Mucosa of gallbladder (tissue), 1 donor: ENCODE data around the gene SUMF1. TPM values are rescaled to one million over a fixed set of nuclear protein-coding genes. Genes with fewer than 3 reads are reported as not detected.
A peak's percentile ranks its signal among the peaks of the same experiment; 100 is the strongest.

Experiments
- DNase-seq: peaks from one replicate; pipeline ENCODE4 v3.0.0-alpha.2; 2020; ENCODE audit warnings: low spot score
- total RNA-seq: library from RNA; stranded (reverse); gene quantifications from one replicate; pipeline ENCODE4 v1.2.1, GENCODE V29; 2021
- donor health status: DM: no; HTN: no; CAD: no.

SUMF1 gene
- total RNA-seq, 1 donor from 2014 or later: 38.7 TPM

DNA sequence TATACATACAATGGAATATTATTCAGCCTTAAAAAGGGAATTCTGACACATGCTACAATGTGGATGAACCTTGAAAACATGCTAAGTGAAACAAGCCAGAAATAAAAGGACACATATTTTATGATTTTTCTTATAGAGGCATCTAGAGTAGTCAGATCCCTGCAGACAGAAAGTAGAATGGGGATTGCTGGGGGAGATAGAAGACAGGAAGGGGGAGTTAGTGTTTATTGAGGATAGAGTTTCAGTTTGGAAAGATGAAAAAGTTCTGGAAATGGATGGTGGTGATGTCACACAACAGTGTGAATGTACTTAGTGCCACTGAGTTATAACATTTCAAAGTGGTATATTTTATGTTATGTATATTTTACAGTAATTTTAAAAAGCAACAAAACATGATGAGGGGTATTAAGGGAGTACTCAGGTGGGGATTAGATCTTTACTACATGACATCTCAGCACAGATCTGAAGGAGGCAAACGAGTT lies 30.8 kb upstream of the SUMF1 start:
- no peak for DNase-seq

DNA sequence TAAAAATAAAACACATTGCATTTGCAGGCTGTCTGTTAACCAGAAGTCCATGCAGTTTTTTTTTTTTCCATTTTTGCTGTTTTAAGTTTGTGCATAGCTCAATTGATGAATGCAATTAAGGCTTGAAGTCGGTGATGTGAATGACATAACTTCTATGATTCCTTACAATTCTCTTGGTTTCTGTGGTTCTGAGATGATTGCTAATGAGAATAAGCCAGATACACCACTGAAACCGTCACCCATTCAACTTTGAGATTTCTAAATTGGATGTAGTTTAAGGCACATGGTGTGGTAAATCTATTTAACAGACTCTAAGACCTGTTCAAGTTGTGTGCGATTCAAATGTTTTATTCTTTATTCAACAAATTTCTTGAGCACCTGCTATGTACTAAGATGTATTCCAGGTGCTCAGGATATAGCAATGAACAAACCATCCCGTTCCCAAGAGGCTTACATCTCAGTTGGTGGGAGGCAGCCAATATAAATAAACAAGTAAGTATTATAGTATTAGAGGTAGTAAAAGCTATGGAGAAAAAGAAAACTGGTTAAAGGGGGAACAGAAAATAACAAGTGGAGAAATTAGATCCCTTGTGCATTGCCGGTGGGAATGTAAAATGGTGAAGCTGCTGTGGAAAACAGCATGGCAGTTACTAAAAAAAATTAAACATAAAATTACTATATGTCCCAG lies 30.1 kb upstream of the SUMF1 start:
- DNase-seq: no peak

DNA sequence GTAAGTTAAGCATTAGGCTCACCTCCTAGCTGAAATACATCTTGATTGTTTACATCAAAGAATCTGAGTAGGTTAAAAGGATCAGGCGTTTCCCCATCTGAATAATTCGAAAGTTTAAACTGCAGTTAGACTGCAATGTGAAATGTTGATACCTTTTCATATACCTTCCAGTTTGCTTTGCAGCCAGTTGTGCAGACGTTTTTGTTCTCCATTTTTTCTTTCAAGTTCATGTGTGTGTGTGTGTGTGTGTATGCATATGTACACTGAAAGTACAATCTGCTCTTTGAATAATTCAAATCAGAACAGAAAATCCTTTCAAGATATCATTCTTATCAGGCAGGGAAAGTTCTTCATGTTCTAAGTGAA lies 29.0 kb upstream of the SUMF1 start:
- DNase-seq: no peak

DNA sequence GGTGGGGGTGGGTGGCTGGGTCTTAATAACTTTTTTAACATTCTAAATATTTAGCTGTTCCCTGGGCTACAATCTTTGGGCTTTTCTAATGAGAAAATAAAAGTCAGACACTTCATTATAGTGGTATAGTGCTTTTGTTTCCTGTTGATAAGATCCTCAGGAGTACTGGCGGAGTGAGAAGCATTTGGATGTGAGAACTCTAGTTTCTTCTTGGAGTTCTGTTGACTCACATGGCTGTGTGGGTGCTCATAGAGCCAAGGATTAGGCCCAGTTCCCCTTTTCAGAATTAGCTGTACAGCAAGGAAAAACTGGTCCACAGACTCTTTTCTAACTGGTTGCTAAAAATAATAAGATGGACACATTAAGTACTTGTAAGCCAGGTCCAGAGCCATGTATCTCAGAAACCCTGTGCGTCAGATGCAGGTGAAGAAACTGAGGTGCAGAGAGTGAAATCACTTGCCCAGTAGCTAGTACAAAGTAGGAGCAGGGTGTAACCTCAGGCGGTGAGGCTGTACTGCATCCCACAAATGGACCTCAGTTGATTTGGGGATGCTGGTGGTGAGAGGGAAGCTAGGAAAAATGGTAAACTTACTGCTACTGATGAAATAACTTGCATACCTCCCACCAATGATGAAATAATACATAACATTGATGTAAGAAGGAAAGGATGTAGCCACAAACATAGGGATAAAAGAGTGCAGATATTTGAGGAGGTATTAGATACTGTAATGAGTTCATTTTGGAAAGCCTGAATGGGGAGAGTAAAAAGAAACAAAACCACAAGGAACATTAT lies 28.4 kb upstream of the SUMF1 start:
- DNase-seq: no peak

DNA sequence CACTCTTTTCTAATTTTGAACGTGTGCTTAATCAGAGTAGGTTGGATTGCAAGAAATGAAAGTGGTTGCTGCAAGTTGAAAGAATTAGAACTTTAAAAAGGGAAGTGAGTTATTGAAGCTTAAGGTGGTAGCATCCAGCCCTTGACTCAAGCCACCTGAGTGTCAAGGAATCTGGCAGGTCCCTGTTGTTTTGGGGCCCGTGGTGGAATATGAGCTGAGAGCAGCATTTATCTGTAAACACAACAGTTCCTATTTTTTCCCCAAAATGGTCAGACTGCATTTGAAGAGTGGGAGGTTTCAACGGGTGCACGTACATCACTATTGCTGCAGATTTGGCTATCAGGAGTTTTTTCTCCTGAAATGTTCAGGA lies 27.8 kb upstream of the SUMF1 start:
- no peak for DNase-seq

DNA sequence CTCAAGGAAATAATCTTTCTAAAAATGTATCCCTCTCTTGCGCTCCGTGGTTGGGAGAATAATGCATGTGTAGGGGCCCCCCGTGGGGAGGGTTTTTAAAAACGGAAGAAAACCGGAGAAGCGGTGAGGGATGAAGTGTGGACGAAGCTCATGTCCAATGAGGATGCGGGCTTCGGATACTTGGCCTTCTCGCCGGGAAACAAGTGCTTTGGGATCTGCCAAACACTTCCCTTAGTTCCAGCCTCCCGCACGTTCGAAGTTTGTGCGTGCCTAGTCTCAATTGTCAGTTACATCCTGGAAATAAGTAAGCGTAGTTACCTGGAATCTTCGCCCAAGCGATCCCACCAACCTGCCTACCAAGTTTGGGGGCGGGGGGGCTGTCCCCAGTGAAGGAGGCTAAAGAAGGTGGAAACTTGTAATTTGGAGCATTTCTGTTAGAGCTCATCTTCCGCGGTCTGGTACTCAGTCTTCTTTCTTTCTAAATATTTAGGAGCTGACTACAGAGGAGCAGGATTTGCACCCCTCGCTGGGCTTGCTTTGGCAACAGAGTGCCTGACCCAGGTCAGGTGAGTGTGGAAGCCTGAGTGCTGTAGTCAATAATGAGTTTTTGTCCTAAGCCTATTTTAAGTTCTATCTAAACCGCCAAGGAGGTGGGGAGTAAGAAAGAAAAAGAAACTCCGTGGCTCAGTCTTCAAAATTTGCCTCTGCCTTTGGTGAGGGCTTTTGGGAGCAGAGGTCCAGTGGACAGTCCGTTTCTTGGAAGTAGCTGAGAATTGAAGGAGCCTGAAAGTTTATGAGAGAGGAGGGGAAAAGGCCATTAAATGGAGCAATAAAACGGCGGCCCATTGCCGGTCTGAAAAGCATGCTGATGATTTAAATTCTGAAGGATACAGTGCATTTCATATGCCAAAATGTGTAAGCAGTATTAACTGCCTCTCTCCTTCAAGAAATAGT lies 27.1 kb upstream of the SUMF1 start:
- DNase-seq: no peak

DNA sequence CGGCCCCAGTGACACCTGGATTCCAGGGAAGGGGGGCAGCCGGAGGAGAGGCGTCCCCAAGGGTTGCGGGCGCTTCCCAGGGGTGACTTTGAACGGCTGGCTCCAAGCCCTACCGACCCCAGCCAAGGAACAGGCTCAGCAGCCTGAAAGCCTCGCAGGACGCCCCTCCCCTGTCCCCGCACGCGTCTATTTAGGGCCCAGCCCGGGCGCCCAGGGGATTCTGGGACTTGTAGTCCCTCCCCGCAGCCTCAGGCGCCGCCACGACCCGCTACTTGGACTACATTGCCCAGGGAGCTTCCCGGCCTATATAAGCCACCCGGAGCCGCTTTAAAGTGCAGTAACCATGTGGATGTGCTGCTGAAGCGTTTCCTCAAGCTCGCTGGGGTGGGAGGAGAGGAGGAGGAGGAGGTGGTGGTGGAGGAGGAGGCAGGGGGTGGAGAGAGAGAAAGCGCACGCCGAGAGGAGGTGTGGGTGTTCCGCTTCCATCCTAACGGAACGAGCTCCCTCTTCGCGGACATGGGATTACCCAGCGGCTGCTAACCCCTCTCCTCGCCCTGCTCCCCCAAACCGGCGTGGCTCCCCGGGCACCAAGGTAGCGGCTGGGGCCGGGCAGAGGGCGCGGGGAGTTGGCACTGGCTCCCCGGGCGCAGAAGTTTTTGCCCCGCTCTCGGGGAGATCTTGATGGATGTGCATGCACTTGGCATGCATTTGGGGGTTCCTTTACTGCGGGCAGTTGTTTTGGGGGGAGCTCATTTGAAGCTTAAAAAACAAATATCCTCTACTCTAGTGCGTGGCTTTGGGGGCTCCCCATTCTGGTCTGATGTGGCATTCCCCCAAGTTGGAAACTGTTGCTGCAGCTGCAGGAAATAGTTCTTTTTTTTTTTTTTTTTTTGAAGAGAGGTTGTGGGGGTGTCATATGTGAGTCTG lies 26.2 kb upstream of the SUMF1 start, which contains the start of gene ITPR1:
Gene ITPR1, plus strand, starts transcription at position 335 of the 927 bp plus-strand sequence. CDS start 23,144 bp downstream, outside the sequence.
- DNase-seq: peak; percentile 99

DNA sequence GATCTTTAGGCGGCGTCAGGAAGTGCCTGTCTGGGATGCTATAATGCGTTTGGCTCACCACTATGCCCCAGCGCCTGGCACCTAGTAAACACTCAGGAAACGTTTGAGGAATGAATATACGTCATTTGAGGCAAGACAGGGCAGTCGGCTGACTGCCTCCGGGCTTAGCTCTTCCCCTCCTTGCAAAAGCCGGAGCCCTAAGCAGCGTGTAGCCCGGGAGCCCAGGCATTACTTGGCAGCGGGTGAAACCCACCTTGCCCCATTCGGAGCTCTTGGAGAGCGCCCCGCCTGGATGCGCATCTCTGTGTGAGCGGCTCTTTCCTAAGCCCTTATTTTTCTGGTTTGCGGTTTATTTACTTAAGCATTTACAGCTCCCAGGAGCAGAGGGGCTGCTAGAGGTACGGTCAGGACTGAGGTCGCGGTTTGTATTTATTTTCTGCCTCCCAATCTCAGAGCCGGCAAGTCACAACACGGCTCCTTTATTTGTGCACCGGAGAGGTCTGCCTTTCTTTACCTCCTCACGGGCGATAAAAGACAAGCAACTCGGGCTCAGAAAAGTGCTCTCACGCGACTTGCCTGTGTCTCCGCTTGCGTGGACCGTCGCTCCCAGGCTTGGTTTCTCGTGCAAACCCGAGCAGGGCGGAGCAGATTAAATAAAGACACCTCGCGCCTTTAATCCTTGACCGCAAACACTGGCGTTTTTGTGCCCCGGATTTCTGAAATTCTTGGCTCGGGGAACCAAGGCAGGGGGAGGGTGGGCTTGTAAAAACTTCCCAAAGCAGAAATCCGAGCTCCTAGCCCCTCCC lies 25.3 kb upstream of the SUMF1 start:
- peak; percentile 61 for DNase-seq

DNA sequence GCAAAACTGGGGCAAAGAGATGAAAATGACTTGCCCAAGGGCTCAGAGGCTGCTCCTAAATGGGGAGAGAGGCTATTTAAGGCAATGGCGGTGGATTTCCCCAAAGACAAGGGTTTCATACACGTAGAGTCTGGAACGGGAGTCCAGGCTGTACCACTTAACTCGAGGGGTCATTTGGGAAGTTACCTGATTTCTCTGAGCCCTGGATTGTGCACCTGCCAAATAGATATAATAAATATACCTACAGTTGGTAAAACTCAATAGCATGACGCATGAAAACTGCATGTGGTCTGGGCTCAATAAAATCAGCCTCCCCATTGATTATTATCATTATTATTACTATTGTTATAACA lies 24.8 kb upstream of the SUMF1 start:
- no peak for DNase-seq

DNA sequence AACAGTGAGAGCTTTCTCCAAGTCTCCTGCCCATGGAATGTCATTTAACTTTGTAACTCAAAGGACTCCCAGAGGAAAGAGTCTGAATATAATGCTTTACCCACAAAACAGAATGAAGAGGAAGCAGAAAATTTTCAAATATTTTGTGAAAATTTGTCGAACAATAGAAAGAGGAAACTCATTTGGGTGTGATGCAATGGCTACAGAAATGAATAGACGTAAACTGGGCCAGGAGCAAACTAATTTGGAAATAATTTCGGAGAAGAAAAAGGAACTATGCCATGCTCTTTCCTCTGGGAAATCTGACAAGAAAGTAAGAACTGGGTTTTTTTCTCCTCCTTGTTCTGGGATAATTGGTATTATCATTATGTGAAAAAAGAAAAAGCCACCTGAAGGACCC lies 11.2 kb upstream of the SUMF1 start:
- DNase-seq: no peak

DNA sequence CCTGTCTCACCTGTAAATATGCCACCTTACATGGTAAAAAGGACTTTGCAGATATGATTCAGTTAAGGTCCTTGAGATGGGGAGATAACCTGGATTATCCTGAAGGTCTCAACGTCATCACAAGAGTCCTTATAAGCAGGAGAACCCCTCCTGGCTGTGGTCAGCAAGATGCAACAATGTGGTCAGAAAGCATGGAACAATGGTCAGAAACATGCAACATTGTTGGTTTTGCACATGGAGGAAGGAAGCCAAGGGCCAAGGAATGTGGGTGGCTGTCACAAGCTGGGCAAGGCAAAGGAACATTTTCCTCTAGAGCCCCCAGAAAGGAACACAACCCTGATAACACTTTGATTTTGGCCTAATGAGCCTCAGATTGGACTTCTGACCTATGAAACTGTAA lies 9.4 kb upstream of the SUMF1 start:
- DNase-seq: no peak

DNA sequence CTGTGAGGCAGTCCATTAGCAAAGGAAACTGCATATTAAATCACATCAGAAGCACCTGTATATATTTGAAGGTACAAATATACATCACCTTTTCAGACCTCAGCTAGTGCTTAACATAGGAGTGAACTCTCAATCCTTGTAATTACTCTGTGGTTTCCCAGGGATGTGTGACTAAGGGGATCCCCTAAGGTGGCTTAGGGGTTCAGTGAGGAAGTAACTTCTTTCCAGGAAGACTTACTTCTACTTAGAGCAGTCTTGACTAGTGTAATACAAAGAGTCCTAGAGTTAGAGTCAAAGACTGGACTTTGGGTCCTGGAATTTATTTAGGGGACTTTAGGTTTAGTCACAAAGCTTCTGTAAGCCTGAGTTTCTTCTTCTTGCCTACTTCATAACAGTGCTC lies 8.7 kb upstream of the SUMF1 start:
- no peak for DNase-seq

DNA sequence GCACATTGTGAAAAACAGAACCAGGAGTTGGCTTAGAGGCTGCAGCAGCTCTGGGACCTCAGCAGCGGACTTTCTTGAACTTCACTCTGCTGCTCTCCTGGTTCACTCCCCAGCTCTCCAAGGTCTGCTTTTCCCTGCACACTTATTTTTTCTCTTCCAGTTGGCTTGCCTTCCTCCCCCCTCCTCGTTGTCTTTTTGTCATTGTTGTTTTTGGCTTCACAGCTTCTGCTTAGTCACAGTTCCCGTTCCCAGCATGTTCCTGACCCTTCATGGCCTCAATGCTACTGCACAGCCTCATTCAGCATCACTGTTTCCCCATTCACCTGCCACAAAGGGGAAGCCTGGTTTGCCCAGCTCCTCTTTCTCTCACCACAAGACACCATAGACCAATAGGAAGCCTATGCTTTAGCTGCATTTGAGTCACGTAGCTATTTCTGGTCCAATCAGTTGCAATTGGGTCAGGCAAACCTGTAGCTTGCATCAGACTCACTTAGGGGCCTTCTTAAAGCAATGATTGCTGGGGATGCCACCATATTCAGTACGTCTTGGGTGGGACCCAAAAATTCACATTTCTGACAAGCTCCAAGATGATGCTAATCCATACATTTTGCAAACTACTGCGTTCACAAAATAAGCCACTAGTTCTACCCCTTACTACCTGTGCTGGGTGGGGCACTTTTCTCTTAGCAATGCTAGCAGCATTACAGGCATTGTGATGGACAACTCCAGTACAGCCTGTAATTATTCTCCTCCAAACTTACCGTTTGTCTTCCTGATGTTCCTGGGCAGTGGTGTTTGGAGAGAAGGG lies 7.8 kb upstream of the SUMF1 start:
- DNase-seq: peak; percentile 33

DNA sequence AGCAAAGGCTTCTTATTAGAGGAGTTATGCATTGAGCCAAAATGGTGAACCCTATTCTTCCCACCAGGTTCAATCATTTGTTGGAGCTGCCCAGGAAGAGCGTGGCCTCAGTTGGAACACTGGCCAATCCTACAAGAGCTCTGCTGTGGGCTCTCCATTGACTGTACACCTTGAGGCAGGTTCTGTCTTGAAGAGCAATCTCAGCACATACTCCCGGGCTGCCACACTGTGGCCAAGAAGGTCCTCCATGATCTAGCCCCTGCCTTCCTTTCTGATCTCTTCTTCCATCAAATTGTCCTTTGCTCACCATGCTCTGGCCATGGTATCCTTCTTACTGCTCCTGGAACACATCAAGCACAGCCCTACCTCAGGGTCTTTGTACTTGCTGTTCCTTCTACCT lies 5.7 kb upstream of the SUMF1 start:
- no peak for DNase-seq

DNA sequence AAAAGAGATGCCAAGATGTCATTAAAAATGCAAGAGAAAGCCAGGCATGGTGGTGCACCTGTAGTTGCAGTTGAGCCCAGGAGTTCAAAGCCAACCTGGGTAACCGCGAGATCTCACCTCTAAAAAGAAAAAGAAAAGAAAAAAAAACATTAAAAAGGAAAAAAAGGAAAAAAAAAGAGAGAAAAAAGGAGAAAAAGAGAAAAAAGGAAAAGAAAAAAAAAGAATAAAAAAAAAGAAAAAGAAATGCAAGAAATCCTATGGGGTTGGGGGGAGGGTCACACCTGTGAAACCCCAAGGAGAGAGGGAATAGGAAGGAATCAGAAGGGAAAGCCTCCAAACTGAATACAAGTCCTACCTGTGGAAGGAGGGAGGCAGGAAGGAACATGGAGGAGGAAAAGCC lies 5.2 kb upstream of the SUMF1 start:
- DNase-seq: no peak

DNA sequence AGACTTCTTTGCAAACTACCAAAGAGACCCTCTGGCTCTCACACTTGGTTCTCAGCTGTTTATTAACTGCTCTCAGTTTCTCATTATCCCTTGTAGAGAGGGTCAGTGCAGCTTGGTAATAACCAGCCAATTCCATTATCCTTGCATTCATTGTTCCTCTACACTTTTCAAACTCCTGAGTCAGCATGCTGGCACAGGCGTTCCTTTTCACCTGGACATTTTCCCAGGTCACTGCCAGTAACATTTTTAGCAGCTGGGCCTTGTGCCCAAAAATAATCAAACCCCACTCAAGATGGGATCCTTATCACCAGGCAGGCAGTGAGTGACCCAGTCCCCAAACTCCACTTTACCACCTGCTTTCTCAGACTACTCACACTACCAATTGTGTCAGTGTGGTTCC lies 4.8 kb upstream of the SUMF1 start:
- DNase-seq: no peak

DNA sequence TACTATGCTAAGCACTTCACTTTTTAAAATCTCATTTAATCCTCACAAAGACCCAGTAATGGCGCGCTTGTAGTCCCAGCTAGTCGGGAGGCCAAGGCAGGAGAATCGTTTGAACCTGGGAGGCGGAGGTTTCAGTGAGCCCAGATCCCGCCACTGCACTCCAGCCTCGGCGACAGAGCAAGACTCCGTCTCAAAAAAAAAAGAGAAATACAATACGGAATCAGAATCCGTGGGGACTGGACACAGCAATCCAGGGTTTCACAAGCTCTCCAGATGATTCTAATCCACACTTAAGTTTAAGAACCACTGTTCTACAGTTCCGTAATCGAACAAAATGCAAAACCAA lies 426 bp upstream of the SUMF1 start:
- DNase-seq: no peak

DNA sequence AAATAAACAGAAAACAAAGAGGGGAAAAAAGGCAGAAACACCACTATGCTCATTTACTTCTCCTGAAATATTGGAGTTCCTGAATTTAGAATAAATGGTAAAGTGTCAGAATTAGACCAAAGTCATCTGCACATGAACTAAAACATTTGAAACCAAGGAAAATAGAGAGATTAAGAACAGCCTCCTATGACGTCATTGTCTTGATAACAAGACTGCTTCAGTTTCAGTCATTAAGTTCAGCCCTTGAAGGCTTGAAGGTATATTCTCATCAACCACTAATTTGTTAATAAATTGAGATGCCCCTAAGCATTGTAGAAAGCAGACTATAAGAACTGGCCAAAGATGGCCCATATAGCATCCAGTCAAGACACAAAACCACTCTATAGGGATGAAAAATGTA lies 2.5 kb downstream of the SUMF1 start:
- DNase-seq: no peak

DNA sequence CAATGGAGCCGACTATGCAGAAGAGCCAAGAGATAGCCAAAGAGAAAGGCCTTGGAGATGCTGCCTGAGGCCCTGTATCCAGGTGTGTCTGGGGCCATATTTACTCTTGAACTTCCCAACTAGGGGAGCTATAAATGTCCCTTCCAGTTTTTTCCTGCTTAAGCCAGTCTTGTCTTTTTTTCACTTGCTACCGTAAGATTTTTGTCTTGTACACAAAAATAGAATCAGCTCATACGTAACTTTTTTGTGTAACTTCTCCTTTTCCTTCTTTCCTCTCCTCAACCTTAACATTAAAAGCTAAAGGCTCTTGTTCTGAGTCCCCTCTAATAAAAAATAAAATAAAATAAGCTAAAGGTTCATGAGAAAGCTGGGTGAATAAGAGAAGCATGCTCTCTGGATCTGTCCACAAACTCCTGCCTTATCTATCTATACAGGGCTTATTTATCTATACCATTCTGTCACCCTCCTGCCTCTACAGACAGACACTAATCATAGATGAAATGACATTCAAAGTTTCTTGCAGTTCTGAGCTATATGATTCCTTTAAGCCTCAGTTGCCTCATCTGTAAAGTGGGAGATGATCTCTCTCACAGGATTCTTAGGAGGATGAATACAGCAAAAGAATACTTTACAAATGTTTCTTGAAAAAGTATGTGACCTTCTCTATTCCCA lies 4.6 kb downstream of the SUMF1 start:
- no peak for DNase-seq
